HEK293 (cell line): Measurements from ENCODE around the gene TIMM10.

ENCODE experiments used
- CTCF ChIP-seq: fragments of 450-650 bp; formaldehyde crosslinking; IDR thresholded peaks from 2 replicates; pipeline ENCODE4 v1.5.1; 2016; ENCODE audit warnings: missing biosample characterization, missing genetic modification characterization
- HIC1 ChIP-seq: fragments of 450-650 bp; formaldehyde crosslinking; IDR thresholded peaks from 2 replicates; pipeline ENCODE4 v1.5.1; 2016; ENCODE audit warnings: missing biosample characterization, missing genetic modification characterization
- KLF1 ChIP-seq: fragments of 450-650 bp; formaldehyde crosslinking; IDR thresholded peaks from 2 replicates; pipeline ENCODE4 v1.5.1; 2016; ENCODE audit warnings: missing biosample characterization, missing genetic modification characterization
- ZNF138 ChIP-seq: fragments of 450-650 bp; formaldehyde crosslinking; IDR thresholded peaks from 2 replicates; pipeline ENCODE4 v1.5.1; 2016; ENCODE audit warnings: missing biosample characterization, missing genetic modification characterization, borderline replicate concordance
- ZNF398 ChIP-seq: fragments of 450-650 bp; formaldehyde crosslinking; IDR thresholded peaks from 2 replicates; pipeline ENCODE4 v1.5.1; 2017; ENCODE audit warnings: missing biosample characterization, missing genetic modification characterization
- ZNF488 ChIP-seq: fragments of 450-650 bp; formaldehyde crosslinking; IDR thresholded peaks from 2 replicates; pipeline ENCODE4 v1.5.1; 2016; ENCODE audit warnings: missing biosample characterization, missing genetic modification characterization
- ZNF501 ChIP-seq: fragments of 450-650 bp; formaldehyde crosslinking; IDR thresholded peaks from 2 replicates; pipeline ENCODE4 v1.5.1; 2016; ENCODE audit warnings: missing biosample characterization, missing genetic modification characterization
- ZNF513 ChIP-seq: fragments of 450-650 bp; IDR thresholded peaks from 2 replicates; pipeline ENCODE4 v1.5.1; 2018; ENCODE audit warnings: missing biosample characterization, missing genetic modification characterization
- ZNF660 ChIP-seq: fragments of 450-650 bp; IDR thresholded peaks from 2 replicates; pipeline ENCODE4 v1.5.1; 2018; ENCODE audit warnings: missing biosample characterization, mild to moderate bottlenecking, missing genetic modification characterization

- TF ChIP-seq ZNF501 (tag by site-specific recombination) (no peak), CTCF (tag by site-specific recombination) (no peak), HIC1 (tag by site-specific recombination) (no peak), ZNF660 (tag by site-specific recombination) (no peak), KLF1 (no peak), ZNF398 (tag by site-specific recombination) (no peak), ZNF488 (tag by site-specific recombination) (no peak), ZNF513 (tag by site-specific recombination) (no peak), ZNF138 (tag by site-specific recombination) (no peak)
Observed at GRCh38 chr11:57536947-57537619, 6.5 kb upstream of the TIMM10 start, which contains the start of gene SMTNL1.
